ENCODE results near the gene FAM13A.

DNA sequence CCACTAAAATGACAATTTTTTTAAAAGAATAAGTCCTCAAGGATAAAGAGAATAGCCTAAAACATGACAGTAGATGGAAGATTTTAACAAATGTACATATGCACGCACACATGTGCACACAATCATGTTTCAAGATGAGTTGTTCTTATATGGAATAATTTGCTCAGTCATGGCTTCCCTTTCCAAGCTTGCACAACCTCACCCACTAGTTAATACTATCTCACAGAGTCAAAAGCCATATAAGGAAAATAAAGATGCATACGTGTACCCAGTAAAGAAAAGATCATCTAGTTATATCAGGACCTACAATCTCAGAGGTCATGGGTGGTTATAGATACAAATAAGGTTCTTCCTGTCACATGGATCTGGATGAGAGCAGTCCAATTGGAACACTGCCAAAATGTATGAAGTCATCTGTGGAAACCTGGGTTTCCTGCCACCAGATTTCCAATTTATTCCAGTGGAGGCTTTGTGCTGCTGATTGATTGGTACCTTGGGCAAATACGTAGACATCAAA lies 56.1 kb downstream of the FAM13A start:
- no peak for TF ChIP-seq CTCF (CRISPR knock-in tag; IDR thresholded peaks at IDR 0.05)
- TF ChIP-seq, protein P1, sequence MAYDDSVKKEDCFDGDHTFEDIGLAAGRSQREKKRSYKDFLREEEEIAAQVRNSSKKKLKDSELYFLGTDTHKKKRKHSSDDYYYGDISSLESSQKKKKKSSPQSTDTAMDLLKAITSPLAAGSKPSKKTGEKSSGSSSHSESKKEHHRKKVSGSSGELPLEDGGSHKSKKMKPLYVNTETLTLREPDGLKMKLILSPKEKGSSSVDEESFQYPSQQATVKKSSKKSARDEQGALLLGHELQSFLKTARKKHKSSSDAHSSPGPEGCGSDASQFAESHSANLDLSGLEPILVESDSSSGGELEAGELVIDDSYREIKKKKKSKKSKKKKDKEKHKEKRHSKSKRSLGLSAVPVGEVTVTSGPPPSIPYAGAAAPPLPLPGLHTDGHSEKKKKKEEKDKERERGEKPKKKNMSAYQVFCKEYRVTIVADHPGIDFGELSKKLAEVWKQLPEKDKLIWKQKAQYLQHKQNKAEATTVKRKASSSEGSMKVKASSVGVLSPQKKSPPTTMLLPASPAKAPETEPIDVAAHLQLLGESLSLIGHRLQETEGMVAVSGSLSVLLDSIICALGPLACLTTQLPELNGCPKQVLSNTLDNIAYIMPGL (CRISPR knock-in tag; IDR thresholded peaks at IDR 0.05; ENCODE audit: borderline replicate concordance in 1 of 2, low read depth in 1 of 2): no peak
- no peak for TF ChIP-seq ZNF549 (CRISPR knock-in tag; IDR thresholded peaks at IDR 0.05)
